DMS 273 (cell line): ENCODE results near the gene PHF19.

Experiments
- DNase-seq: peaks from one replicate; lab custom pipeline; 2025; ENCODE audit not compliant: unreplicated experiment; lab: John Stamatoyannopoulos, UW

Gene PHF19

DNA sequence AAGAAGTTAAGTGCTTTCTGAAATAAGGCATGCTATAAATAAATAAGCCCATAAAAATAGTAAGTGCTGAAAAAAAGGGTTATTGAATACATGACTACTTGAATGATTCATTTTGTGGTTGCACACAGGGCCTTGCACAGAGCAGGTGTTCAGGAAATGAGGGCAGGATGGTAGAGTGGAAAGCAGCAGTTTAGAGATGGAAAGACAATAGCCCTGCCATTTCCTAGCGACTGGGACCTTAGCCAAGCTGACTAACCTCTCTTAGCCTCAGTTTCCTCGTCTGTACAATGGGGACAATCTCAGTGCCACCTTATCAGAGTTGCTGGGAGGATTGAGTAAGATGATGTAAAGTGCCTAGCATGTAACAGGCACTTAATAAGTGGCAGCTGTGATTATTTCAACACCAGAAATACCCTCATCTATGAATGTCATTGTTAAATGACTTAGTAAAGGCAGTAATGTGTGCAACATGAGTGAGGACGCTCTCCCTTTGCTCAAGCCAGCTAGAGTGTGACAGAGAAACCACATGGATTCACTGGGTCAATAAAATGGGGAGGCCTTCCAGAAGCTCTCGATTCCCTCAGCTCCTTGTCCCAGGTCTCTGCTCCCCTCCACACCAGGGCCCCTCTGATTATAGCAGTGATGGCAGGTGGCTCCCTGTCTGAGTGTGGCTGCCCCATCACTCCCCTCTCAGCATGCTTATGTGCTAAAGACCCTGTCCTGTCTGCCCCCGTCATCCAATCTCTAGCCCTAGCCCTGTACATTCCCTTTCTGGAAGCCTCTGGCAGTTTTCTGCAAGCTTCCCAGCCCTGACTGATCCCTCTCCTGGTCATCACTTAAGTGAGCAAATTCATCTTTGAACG, 16.0 kb upstream of the PHF19 start:
- DNase-seq: no peak

DNA sequence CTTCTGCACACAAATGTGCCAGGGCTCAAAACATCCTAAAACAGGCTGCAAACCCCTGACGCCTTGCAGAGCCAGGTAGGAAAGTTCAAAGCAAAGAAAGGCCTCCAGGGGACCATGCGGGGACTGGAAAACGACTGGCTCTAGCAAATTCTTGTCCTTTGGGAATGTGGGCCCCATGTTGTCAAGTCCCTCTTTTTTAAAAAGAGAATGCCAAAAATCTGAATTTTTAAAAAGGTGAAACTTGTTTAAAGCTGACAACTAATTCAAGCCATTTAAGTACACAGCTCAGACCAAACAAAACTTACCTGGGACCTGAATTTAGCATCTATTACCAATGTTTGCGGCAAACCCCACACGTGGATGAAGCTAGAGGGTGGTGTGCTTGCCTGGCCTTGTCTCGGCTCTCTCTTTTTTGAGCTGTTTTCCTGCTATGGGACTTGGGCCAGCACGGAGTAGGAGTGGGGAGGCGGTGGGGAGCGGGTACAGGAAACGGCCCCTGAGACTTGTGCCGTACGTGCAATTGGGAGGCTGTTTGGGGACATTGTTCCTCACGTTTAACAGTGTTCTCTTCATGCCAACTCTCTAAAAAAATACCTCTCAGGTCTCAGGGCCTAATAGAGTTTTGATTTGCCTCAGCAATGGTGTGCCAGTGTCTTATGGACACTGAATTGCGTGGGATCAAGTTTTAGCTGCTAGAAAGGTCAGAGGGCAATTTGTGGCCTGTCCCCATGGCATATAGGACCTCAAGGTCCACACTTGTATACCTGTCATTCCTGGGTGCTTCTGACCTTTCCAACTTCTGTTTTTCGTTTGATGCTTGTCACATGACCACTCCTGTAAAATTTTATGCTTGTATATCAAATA, 15.1 kb upstream of the PHF19 start:
- no peak for DNase-seq

DNA sequence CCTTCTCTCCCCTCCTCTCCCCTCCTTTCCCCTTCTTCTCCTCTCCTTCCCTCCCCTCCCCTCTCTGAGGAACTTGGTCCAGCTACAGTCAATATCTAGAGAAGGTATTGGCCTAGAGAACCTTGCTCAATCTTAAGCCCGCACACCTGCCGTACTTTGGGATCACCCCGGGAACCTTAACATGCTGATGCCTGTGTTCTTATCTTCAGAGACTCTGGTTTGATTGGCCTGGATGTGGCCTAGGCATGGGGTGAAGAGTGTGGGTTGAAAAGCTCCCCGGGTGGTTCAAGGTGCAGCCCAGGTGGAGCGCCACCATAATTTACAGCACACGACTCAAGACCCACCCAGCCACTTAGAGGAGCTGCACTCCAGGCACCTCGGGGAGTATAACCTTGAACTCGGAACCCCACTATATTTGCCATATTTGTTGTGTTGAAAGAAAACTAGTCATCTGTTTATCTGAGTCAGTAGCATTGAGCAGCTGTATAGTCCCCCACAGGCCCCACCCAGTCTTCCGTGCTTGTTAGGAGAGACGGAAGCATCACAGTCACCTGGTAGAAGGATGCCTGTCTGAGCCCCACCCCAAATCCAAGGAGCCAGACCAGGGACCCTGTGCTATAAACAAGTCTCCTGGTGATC, 14.4 kb upstream of the PHF19 start:
- no peak for DNase-seq

DNA sequence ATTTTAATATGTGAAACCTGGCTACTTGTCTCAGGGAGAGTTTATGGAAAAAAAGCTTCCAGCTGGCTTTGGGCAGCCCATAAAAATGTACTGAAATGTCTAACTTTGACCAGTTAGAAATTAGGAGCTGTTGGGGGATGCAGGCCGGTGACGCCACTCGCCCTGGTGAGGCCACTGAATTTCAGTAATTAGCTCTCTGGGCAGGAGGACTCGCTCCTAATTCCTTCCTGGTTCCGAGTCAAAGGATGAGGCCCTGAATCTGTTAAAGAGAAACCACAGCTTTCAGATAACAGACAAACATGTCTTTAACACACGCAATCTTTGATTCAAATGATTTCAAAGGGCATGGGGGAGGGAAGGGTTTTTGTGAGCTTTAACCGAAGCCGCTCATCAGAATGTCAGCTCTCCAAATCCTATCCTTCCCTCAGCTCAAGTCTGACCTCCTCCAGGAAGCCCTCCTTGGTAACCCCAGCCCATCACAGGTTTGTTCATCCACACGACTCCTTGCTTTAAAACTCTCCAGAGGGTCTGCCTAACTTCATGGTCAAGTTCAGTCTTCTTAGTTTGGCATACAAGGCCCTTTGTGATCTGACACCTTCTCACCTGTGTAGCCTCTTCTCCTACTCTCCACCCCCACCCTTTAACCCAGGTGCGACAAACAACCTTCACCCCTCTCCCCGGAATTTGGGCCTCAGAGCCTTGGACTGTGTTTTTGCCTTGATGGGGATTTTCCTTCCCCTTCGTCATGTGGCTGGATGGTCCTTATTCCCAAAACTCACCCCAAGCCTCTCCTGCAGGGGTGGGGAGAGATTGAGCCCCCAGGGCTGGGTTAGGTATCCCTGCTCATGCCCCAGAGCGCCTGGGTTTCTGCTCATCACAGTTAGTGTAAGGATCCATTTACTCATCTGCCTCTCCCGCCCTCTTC, 13.6 kb upstream of the PHF19 start:
- DNase-seq: no peak

DNA sequence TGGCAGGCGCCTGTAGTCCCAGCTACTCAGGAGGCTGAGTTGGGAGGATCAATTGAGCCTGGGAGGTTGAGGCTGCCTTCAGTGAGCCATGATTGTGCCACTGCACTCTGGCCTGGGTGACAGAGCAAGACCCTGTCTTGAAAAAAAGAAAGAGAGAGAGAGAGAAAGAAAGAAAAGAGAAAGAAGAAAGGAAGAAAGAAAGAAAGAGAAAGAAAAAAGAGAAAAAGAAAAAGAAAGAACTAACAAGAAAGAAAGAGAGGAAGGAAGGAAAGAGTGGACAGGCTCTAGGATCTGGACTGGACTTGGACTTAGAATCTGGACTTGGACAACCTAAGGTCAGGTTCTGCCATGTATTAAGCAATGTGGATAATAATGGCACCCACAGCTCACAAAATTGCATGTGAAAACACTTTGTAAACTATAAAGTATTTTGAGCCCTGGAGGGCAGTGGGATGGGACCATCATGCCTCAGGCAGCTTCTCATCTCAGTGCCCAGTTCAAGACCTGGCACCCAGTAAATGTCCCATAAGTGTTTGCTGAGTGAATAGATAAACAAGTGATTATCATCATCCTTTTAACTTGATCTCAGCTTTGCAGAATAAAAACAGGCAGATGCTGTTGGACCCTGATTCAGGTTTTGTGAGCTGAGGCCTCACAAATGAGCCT, 12.8 kb upstream of the PHF19 start:
- DNase-seq: no peak

DNA sequence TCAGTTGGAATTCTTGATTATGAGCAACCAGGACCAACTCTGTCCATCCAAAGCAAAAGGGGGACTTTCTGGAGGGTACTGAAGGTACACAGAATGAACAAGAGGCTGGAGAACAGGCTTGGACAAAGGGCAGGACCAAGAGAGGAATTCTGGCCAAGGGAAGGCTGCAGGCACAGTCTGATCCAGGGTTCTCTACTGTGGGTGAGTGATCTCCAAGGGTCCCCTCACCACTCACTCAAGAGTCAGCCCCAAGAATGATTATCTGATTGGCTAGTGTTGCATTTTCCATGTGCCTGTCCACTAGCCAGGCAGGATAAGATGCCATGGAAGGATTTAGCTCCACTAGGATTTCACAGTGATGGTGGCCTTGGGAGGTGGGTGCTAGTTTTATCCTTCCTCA, 11.6 kb upstream of the PHF19 start:
- no peak for DNase-seq

DNA sequence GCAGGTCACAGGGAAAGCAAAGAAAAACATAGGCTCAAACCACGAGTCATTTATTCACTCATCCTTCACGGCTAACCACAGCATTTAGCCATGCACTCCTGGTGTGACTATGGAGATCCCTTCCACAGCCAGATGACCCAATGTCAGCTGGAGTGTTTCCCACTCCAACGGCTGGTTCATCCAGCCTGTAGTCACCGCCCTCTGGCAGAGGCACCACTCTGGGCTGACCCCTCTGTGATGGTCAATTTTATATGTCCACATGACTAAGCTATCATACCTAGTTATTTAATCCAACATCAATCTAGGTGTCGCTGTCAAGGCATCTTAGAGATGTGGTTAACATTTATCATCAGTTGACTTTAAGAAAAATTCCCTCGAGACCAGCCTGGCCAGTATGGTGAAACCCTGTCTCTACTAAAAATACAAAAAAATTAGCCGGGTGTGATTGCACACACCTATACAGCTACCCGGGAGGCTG, 9.5 kb upstream of the PHF19 start:
- DNase-seq: no peak

DNA sequence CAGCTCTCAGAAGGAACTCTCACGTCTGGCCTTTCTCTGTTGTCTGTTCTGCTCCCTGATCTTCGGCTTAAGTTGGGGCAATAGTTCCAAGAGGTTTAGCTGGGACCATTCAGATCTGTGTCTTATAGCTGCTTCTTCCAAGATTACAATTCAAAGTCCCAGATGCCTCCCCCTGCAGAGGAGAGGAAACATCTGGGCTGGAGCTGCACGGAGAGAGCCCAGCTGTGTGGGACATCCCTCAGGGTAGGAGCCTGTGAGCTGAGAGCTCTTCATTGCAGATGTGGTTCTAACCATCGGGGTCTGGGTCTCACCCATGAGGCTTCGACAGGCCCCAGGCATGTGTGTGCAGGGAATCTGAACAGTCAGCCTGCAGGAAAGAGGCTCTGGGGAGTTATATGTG, 9.0 kb upstream of the PHF19 start:
- DNase-seq: no peak

DNA sequence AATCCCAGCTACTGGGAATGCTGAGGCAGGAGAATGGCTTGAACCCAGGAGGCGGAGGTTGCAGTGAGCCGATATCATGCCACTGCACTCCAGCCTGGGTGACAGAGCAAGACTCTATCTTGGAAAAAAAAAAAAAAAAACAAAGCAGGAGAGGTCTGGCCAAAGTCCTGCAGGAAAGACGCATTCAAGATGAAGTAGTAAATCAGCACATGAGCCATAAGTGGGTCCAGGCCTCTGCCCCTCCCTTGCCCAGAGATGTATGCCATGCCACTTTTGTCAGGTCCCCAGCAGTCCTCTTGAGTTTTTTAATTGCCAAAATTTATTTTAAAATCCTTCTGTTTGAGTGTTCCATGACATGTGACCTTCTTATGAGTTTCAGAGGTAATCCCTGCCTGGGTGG, 8.5 kb upstream of the PHF19 start:
- DNase-seq: no peak

DNA sequence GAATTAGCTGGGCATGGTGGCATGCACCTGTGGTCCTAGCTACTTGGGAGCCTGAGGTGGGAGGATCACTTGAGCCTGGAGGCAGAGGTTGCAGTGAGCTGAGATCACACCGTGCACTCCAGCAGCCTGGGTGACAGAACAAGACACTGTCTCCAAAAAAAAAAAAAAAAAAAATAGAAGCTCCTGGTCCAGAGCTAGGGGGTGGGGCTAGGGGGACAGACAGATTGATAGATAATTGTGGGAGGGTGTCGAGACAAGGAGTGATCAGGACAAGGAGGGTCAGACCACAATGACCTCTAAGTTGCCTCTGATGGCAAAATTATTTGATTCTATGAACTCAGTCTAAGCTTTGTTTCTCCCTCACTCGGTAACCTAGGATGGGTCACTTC, 6.6 kb upstream of the PHF19 start:
- DNase-seq: no peak

DNA sequence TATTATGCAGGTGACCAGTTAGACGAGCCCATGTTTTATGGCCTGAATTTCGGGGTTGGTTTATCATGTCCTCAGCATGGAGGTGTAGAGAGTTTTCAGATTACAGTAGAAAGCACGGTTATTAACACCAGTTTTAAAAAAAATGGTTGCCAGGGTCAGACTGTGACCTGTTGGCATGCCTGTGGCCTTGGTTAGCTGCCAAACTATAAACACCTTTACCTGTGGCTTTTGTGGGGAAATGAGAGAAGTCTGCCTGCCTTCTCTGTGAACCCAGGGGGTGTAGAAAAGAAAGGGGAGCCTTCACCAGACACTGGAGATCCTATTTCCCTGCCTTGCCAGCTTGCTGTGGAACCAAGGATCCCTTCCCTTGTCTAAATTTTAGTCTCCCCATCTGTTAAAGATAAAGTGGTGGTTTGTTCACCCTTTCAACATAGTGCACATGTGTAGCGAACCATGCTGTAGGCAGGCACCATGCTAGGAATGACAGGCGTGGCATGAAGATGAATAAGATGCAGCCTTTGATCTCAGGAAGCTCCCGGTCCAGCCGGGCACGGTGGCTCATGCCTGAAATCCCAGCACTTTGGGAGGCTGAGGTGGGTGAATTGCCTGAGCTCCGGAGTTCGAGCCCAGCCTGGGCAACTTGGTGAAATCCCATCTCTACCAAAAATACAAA, 6.1 kb upstream of the PHF19 start:
- DNase-seq: no peak

DNA sequence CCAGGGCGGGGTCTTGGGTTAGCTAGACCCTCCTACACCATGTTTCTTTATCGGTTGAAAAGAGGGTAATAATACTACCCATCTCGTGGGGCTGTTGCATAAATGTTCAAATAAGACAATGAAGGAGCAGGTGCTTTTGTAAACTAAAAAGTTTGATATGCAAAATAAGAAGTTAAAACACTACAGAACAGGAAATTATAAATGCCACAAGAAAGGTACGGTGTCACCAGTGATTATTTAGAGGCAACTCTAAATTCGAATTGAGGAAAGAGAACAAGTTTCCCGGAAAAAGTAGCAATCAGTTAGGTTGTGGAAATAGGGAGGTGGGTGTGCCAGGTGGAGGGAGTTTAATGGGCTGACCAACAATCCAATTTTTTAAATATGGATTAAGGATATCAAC, 2.5 kb upstream of the PHF19 start:
- DNase-seq: no peak

DNA sequence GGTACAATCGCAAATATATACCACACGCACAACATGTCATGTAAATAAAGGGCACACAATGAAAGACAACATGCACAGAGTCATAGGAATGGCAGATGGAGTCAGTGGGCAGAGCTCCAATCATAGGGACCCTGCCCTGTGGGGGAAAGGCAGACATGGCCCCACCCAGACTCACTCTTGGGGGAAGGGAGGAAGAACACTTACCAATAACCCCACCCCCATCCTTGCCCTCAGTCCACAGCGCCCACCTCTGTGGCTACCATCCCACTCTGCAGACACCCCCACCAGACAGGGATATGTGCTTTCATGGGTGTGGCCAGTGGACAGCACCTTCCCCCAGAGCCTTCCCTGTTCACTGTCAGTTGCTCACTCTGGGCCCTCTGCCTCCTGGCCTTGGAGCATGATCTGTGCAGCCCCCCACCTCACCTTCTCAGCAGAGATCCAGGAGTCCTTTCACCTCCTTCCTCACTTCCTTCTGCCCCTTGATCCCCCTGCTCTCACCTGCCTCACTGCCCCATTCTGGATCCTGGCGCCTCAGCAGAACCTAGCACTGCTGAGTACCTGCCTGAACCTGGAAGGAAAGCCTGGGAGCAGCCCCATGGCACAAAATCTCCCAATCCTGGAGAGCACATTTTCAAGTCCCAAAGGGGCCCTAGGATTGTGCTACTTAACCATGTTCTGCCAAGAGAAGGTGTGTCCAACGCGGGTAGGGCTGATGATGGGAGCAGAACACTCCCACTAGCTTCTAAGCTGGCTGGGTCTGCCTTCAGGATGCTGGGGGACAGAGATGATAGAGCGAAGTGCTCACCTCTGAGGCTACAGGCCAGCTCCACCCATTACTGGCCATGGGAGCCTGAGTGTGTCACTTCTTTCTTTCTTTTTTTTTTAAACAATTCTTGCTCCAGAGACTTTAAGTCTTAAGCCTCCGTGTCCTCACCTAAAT, 1.5 kb upstream of the PHF19 start:
- peak; percentile 53 for DNase-seq

DNA sequence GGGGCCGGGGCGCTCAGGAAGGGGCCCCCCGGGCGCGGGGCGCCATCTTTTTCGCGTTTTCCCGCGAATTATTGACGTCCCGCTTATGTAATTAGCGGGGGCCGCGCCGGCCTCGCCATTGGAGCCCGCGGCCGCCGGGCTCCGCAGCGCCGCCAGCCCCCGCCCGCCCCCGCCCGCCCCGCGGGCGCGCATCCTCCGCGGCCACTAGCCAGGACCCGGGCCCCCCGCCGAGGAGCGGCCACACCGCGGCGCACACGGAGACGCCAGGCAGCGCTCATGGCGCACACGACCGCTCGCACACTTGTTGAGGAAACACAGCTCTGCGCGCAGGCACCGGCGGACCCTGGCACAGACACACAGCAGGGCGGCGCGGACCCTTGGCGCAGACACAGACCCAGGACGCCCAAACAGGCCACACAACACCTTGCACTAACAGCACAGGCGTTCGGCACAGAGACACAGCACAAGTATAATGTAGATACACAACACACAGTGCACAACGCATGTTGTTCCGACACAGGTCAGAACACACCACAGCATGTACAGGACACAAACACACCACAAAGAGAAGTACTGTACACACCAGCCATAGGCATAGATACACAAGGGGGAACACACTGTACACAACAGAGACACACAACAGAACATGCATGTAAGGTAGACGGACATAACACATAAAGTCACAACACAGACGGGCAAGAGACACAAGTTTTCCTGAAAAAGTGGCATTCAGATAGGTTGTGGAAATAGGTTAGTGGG, 467 bp upstream of the PHF19 start:
- DNase-seq: peak; percentile 92

DNA sequence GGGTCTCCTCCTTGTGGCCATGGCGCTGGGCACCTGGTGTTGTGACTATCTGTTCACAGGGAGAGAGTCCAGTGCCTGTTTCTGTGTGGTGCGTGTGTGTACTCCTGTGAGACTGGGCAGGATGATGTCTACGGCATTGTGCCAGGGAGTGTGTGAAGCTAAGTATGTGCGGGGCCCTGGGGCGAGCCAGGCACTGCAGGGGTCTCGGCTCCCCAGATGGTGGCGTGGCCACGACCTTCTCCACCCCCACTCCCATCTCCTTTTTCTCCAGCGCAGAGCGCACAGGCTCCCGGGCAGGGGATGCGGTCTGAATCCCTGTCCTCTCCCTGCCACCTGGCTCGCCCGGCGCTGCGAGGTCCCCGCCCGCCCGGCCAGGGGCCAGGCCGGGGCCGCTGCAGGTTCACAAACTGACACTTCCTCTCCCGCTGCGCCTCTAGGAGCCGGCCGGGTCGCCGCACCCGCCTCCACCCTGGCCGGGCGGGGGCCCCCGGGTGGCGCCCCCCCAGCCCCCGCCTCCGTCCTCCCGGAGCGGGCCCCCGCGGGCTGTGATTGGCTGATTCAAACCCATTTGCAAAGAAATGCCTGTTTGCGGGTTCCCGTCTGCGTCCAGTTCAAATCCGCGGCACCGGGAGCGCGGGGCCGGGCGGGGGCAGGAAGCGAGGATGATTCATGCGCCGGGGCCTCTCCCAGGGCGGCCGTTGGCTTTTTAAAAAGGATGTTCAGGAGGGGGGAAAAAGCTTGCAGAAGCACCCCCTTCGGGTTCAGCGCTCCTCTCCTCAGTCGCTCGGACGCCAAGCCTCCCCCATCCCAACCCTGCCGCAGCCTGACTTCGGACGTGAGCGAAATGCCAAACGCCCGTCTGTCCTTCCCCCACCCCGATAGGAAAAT, 790 bp downstream of the PHF19 start:
- DNase-seq: peak; percentile 92

DNA sequence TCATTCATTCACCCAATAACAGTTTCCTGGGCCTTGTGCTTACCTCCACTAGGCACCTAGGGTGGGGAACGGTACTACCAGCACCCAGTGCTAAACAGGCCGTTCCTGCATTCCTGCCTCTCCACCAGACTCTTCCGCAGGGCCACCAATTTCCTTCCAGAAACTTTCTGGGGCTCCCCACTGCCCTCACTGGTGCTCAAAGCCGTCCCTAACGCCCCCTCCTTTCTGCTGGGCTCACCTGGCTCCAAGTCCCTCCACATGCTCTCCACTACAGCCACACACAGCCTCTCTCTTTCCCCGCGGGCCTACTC, 1.4 kb downstream of the PHF19 start:
- DNase-seq: no peak

DNA sequence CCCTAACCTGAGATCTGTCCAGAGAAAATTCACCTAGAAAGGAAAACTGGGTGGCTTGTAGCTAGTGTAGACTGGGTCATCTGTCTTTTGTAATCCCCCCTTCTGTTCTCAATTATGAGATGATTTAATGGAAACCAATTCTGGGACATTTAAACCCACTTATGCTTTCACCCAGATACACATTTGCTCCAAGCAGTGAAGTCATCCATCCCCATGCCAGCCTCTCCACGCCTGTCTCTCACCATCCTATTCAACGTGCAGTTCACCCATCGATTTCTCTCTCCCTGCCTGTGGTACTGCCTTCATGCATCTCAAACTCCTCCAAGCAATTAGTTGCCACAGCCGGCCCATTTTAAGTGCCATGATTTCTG, 1.8 kb downstream of the PHF19 start:
- DNase-seq: no peak
